Neural crest cell (in vitro differentiated cells): Measurements from ENCODE around the gene TSHZ2. TPM values are rescaled to one million over a fixed set of nuclear protein-coding genes. Genes with fewer than 3 reads are reported as not detected.

ENCODE experiments used
- DNase-seq: peaks from one replicate; pipeline ENCODE4 v3.0.0; 2021; ENCODE audit warnings: low read depth, mixed read lengths, low spot score
- H3K27ac Mint-ChIP-seq: one replicate; pipeline ENCODE4 v1.8.0; 2021; ENCODE audit warnings: mild to moderate bottlenecking, mixed read lengths; ENCODE audit not compliant: unreplicated experiment
- H3K27me3 Mint-ChIP-seq: 2 replicates; pipeline ENCODE4 v1.8.0; 2021; ENCODE audit warnings: low read depth, mild to moderate bottlenecking, mixed read lengths
- H3K36me3 Mint-ChIP-seq: 2 replicates; pipeline ENCODE4 v1.8.0; 2021; ENCODE audit warnings: low read depth, mild to moderate bottlenecking, mixed read lengths
- H3K4me1 Mint-ChIP-seq: 2 replicates; pipeline ENCODE4 v1.8.0; 2021; ENCODE audit warnings: mixed read lengths
- H3K4me3 Mint-ChIP-seq: one replicate; pipeline ENCODE4 v1.8.0; 2021; ENCODE audit warnings: mild to moderate bottlenecking, mixed read lengths
- H3K9me3 Mint-ChIP-seq: 2 replicates; pipeline ENCODE4 v1.8.0; 2021; ENCODE audit warnings: mixed read lengths
- total RNA-seq: library from RNA; stranded (reverse); gene quantifications from 2 replicates; pipeline ENCODE4 v1.2.1, GENCODE V29; 2021
- TF ChIP-seq, protein P1 (sequence below): fragments of 200-600 bp; sonication (generic); conservative IDR thresholded peaks from 2 replicates; pipeline ENCODE4 v1.5.0; 2021; ENCODE audit warnings: antibody characterized with exemption, mild to moderate bottlenecking

The TSHZ2 gene
- total RNA-seq, 1 donor from 2014 or later, result 6.4 TPM

DNA sequence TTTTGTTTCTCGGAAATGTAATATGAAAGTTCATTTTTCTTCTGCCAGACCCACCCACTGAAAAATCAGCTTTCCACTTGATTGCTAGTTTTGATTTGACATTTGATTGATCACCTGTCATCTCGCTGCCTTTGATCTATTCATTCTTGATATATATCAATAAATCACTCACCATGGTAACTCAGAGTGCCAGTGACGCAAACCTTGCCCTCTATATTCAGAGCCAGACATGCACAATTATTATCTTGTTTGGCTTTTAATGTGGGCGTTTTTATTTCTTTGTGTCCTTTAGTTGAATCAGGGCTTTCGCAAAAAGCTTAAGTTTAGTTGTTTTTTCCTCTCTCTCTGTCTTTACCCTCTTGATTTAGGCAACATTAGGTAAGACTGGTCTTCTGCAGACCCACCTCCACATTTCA is 2.0 kb downstream of the TSHZ2 start:
- Mint-ChIP-seq H3K4me3 (peak overlapping the region; percentile 97), H3K27me3 (peaks cover 56% of the 10 kb centered on the region), H3K4me1 (peaks cover 44% of the 10 kb centered on the region), H3K9me3 (no peaks in the 10 kb centered on the region), H3K27ac (no peak overlapping the region), H3K36me3 (peaks cover 2% of the 10 kb centered on the region)
- DNase-seq, result no peak
- TF ChIP-seq, protein P1, sequence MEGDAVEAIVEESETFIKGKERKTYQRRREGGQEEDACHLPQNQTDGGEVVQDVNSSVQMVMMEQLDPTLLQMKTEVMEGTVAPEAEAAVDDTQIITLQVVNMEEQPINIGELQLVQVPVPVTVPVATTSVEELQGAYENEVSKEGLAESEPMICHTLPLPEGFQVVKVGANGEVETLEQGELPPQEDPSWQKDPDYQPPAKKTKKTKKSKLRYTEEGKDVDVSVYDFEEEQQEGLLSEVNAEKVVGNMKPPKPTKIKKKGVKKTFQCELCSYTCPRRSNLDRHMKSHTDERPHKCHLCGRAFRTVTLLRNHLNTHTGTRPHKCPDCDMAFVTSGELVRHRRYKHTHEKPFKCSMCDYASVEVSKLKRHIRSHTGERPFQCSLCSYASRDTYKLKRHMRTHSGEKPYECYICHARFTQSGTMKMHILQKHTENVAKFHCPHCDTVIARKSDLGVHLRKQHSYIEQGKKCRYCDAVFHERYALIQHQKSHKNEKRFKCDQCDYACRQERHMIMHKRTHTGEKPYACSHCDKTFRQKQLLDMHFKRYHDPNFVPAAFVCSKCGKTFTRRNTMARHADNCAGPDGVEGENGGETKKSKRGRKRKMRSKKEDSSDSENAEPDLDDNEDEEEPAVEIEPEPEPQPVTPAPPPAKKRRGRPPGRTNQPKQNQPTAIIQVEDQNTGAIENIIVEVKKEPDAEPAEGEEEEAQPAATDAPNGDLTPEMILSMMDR, result no peak

DNA sequence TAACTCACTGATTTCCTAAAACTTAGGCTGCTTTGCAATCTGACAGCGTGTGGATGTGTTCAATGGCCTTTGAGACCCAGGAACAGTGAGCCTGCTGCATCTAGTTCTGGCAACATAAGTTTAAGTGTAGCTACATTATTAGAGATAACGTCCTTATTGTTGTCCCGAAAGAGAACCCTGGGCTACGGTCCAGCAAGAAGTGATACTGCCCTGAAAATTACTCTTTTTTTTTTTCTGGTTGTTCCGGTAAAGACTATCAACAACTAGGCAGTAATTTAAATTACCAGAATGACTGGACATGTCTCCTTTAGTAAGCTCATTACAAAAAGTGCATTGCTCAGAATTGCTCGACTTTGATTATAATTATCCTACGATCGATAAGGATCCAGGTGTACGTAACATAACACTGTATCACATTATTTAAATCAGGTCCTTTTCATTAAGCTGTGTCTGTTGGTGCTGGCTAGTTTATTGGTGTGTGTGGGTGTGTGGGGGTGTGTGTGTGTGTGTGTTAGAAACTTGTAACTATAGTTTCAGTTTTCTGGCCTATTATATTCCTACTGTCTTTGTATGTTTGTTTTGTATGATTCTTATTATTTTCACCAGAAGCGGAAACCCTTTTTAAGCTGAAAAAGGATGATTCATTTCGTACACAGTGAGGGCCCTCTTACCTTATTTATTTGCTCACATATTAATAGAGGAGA is 3.0 kb downstream of the TSHZ2 start:
- TF ChIP-seq, protein P1, result no peak
- H3K36me3 Mint-ChIP-seq, result peaks cover 2% of the 10 kb centered on the region
- H3K27ac Mint-ChIP-seq, result no peak overlapping the region
- H3K9me3 Mint-ChIP-seq, result no peaks in the 10 kb centered on the region
- H3K4me3 Mint-ChIP-seq, result peak overlapping the region; percentile 97
- peaks cover 60% of the 10 kb centered on the region for H3K27me3 Mint-ChIP-seq
- peaks cover 44% of the 10 kb centered on the region for H3K4me1 Mint-ChIP-seq
- DNase-seq, result no peak

DNA sequence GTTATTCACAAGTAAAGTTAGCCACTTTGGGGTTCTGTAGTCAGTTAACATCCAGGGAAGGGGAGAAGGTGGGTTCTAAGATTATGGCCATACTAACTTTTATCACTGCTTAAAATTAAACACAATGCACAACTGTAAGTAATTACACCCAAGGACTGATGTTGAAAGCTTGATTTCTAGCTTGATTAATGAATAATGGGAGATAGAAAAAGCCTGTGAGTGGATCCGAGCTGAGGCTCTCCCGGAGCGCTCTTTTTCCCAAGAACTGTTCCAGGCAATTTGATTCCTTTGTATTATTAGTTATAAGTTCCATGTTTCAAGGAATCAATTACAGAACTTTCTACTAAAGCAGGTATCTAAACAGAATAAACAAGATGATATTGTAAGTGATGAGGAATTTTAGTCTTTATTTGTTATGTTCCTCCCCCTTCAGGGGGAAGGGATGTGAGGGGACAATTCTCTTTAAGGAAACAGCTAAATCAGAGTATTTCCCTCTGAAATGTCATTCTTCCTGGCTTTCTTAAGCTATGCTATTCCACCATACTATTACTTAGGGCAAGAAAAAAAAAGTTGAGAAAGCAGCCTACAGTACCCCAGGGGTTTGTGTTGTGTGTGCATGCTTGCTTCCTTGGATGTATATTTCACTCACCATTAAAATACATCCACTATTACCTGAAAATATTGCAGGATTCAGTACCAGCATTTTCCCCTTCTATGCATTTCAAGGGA is 3.8 kb downstream of the TSHZ2 start:
- H3K4me1 Mint-ChIP-seq, result peaks cover 44% of the 10 kb centered on the region
- H3K9me3 Mint-ChIP-seq, result no peaks in the 10 kb centered on the region
- H3K27me3 Mint-ChIP-seq, result peaks cover 63% of the 10 kb centered on the region
- H3K36me3 Mint-ChIP-seq, result peaks cover 2% of the 10 kb centered on the region
- TF ChIP-seq, protein P1, result no peak
- H3K27ac Mint-ChIP-seq, result no peak overlapping the region
- H3K4me3 Mint-ChIP-seq, result peak overlapping the region; percentile 97
- no peak for DNase-seq

DNA sequence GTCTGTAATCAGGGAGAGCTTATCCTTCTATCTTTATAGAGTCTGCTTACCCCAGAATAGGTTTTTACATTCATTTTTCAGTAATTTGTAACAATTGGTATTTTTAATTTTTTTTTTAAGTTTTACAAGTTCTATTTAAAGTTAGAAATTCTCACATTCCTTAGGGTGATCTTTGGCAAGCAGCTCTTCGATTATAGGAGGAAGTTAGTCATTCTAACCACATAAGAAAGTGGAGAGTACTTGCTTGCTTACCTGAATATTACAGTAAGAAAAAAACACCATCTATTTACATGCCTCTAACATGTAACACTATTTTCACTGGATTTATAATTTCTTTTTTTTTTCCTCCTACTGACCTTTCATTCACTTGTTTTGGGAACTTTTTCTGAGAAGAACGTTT is 6.7 kb downstream of the TSHZ2 start:
- TF ChIP-seq, protein P1, result no peak
- no peaks in the 10 kb centered on the region for H3K36me3 Mint-ChIP-seq
- DNase-seq, result no peak
- peaks cover 45% of the 10 kb centered on the region for H3K27me3 Mint-ChIP-seq
- peaks cover 30% of the 10 kb centered on the region for H3K4me1 Mint-ChIP-seq
- no peaks in the 10 kb centered on the region for H3K9me3 Mint-ChIP-seq
- no peak overlapping the region for H3K27ac Mint-ChIP-seq
- H3K4me3 Mint-ChIP-seq, result no peak overlapping the region

DNA sequence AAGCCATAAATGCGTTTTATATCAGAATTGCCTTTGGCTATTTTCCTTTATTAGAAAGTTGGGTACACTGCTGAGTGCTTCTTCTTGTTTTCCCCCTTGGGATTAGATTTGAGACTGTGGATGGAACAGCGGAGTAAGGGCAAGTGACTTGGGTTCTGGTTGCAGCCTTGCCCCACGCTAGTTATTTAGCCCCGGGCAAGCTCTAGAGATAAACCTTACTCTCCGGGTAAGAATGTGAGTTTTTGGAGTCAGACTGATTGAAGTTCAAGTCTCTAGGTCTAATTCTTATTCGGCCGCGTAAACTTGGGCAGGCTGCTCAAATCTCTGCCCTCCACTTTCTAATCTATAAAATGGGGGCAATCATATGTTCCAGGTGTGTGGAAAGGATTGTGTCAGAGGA is 8.9 kb downstream of the TSHZ2 start:
- peaks cover 25% of the 10 kb centered on the region for H3K27me3 Mint-ChIP-seq
- H3K4me3 Mint-ChIP-seq, result no peak overlapping the region
- no peaks in the 10 kb centered on the region for H3K9me3 Mint-ChIP-seq
- H3K4me1 Mint-ChIP-seq, result peaks cover 9% of the 10 kb centered on the region
- TF ChIP-seq, protein P1, result no peak
- no peak for DNase-seq
- H3K36me3 Mint-ChIP-seq, result no peaks in the 10 kb centered on the region
- no peak overlapping the region for H3K27ac Mint-ChIP-seq
